Fibroblast of mammary gland (primary cell): ENCODE measurements around the gene SRD5A3.

Source experiments
- DNase-seq: peaks from one replicate; pipeline ENCODE4 v3.0.0-alpha.2; 2010; ENCODE audit warnings: low read depth
- H3K4me3 ChIP-seq: 2 replicates; pipeline ENCODE4 v1.5.1; 2011; ENCODE audit warnings: low read depth, mild to moderate bottlenecking, low read length, moderate library complexity; ENCODE audit not compliant: control insufficient read depth
- TF ChIP-seq, protein P1 (sequence below): conservative IDR thresholded peaks from 2 replicates; pipeline ENCODE4 v1.5.1; 2011; ENCODE audit warnings: low read depth, low read length, inconsistent platforms; ENCODE audit not compliant: control insufficient read depth, insufficient read depth

The SRD5A3 gene

DNA sequence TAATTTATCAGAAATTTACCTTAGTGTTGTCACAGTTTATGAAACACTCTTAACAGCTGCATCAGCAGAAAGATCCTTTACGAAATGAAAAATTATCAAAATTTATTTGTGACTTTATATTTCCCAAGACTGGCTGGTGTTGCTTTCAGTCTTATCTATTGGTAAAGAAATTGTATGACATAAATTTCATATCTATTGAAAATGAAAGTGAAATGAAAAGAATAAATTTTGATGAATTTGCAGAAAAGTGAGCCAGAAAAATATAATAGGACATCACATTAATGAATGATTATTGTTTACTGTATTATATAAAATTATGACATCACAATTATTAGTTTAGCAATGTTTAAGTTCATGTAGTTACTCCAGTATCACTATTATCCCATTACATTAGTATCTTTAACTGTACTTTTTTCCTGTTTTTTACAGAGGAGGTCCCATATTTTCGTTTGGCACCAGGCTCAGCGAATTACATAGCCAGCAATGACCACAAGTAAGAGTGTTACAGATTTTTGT, 36.5 kb downstream of the SRD5A3 start:
- no peak overlapping the region for H3K4me3 ChIP-seq
- DNase-seq = no peak
- TF ChIP-seq, protein P1, sequence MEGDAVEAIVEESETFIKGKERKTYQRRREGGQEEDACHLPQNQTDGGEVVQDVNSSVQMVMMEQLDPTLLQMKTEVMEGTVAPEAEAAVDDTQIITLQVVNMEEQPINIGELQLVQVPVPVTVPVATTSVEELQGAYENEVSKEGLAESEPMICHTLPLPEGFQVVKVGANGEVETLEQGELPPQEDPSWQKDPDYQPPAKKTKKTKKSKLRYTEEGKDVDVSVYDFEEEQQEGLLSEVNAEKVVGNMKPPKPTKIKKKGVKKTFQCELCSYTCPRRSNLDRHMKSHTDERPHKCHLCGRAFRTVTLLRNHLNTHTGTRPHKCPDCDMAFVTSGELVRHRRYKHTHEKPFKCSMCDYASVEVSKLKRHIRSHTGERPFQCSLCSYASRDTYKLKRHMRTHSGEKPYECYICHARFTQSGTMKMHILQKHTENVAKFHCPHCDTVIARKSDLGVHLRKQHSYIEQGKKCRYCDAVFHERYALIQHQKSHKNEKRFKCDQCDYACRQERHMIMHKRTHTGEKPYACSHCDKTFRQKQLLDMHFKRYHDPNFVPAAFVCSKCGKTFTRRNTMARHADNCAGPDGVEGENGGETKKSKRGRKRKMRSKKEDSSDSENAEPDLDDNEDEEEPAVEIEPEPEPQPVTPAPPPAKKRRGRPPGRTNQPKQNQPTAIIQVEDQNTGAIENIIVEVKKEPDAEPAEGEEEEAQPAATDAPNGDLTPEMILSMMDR = no peak

DNA sequence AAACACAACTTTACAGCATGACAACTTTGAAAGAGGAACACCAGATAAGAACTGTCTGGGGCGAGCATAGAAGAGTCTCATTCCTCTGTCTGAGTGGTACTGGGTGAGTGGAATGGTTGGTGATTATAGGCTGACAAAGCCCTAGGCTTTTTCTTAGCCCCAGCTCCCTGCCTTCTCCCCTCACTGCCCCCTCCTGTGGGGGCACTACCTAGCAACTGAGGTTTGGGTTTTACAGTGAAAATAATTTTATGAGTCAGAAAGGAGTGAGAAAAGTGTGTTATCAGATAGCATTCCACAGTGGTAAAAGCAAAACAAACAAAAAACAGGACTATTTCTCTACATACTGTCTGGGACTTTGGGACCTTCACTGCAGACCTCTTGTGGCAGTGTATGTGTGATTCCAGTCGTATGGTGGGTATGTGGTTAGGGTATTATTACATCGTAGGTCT, 39.2 kb downstream of the SRD5A3 start:
- TF ChIP-seq, protein P1 = no peak
- no peak for DNase-seq
- no peak overlapping the region for H3K4me3 ChIP-seq

DNA sequence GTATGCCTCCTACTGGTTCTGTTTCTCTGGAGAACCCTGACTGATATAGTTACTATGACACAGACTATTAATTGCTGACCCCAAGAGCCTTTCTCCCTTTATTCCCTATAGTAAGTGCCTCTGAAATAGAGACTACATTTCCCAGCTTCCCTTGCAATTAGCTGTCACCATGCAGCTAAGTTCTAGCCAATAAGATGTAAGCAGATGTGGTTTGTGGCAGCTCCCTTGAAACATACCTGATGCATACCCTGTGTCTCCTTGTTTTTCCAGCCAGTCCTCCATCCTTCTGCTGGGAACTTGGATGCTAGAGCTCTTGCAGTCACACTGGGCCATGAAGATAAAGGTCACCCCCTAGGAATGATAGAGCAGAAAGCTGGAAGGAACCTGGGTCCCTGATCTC, 40.0 kb downstream of the SRD5A3 start:
- TF ChIP-seq, protein P1 = no peak
- DNase-seq = peak; percentile 34
- no peak overlapping the region for H3K4me3 ChIP-seq

DNA sequence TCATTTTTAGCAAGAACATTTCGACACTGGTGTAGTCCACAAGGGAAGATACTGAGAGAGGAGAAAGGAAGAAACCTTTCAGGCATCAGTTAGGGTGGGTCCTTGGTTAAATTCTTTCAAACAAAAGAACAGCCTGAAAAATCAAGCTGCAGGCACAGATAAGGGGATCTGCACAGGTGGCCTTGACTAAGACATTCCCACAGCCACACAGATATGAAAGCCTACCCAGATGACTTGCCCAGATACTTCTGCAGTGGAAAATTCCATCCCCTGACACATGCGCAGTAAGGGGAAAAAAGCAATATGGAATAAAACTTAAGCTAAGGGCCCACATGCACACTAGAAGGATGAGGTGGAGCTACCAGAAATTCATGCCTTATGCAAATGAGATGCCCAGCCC, 40.8 kb downstream of the SRD5A3 start:
- TF ChIP-seq, protein P1 = no peak
- H3K4me3 ChIP-seq = no peak overlapping the region
- DNase-seq = no peak

DNA sequence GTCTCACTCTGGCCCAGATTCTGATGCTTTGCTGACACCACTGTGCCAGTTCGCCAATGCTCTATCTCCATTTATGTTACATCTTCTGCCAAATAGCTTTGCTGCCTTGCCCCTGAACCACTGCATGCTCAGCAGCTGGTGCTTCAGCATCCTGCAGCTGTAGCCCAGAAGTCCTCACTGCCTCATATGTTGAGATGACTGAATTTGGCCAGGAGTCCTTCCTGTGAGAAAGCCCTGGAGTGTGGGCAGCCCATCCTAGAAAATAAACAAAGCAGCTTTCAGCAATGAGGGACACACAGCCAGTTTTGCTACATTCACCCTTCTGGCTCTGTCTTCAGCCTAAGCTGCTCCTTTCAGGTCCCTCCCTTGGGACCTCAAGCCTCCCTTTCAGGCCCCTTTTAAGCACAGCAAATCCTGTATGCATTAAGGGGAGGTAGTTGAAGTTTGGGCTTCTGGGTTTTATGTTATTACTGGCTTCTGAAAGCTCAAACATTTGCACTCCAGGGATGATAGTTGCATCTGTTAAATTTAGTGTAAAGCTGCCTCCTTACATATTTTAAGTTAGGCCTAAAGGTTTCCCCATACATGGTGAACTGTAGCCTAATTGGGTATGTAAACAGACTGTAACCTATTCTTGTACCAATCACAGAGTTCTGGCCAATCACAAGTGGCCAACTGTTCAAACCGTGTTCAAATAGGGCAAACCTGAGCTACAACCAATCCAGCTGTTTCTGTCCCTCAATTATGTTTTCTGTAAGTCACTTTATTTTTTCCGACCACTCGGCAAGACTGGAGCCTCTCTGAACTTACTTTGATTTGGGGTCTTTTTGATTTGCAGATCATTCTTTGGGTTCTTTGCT, 47.6 kb downstream of the SRD5A3 start:
- no peak overlapping the region for H3K4me3 ChIP-seq
- peak; percentile 65 for DNase-seq
- TF ChIP-seq, protein P1 = no peak

DNA sequence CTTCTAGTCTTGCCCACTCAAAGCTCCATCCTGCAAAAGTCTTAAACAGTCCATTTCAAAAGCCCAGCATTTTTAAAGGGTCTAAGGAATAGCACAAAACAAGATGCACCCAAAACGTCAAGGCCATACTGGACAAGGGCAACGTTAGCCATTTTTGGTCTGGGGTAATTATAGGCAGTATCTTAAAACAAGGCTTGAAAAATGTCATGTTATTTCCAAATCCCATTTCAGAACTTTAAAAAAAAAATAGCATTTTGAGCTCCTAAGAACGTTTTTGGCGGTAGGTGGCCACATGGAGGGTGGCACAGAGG, 49.1 kb downstream of the SRD5A3 start:
- TF ChIP-seq, protein P1 = no peak
- DNase-seq = no peak
- peak overlapping the region; percentile 77 for H3K4me3 ChIP-seq
